Stimulated activated CD4-positive, alpha-beta T cell treated with anti-CD3 and anti-CD28 coated beads, Interleukin-15, amount 100 ng/mL, for 24 hours (primary cell): ENCODE data around the gene AURKB.
"Not testable (repeated sequence)": the region's sequence is repeated elsewhere in the genome, so short reads cannot be mapped to it uniquely, and the experiment has no call there.

Source experiments
- DNase-seq: peaks from one replicate; pipeline ENCODE4 v3.0.0-alpha.2; 2020

Gene AURKB

DNA sequence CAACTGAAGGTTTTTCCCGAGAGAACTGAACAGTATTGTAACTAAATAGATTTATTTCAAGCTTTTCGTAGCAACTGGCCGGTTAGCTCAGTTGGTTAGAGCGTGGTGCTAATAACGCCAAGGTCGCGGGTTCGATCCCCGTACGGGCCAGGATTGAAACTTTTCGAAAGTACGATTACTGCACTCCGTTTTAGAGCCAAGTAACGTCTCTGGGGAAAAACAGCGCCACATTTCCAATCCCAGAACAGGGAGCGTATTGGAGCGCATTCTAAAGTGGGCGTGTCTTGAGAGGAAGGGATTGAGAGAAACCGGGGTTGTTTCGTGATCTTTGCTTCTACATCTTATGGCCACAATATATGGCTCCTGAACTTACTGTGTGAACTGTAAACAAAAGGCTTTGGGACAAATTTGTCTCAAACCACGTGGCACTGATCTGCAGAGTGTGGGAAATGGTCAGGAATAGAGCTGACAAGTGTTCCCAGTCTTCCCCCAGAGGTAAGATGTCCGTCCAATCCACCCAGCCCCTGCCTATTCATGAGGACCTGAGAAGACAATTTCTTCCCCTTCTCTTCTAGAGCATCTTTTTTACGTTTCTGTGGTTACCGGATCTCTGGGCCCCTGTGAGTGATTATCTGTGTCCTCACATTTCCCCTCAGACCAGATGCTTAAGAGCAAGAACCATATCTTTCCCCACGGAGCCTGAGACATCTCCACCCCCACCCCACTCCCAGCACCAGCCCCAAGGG is 22.7 kb downstream of the AURKB start:
- DNase-seq: peak; percentile 94

- DNase-seq: peak; percentile 97
Measured at GRCh38 chr17:8186787-8187516, 23.4 kb downstream of the AURKB start.

GRCh38 chr17:8186446-8186786 is 24.0 kb downstream of the AURKB start:
- DNase-seq: no peak

GRCh38 chr17:8185582-8186445 is 24.6 kb downstream of the AURKB start:
- DNase-seq: peak; percentile 92

DNA sequence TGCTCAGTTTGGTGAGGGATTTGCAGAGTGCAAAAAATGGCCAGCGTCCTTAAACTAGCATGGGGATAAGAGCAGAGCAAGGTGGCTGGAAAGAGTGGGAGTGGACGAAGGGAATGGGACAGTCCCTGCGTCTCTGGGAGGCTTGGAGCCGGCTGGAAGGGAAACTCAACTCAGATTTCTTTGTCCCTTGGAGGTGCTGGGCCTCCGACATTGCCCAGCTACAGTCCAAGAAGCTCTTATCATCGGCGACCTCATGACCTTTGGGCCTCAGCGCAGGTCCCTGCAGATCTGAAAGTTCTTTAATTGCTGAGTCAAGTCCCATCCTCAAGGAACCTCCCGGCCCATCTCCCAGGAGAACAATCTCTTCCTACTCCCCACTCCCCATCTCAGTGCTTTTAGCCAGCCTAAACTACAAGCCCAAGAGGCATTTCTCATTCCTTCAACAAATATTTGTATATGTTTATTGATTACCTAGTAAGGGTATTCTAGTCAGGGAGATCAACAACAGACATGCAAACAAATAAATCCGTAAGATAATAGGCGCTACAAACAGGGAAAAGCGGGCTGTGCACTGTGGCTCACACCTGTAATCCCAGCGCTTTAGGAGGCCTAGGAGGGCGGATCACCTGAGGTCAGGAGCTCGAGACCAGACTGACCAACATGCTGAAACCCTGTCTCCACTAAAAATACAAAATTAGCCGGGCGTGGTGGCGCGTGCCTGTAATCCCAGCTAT is 33.2 kb downstream of the AURKB start:
- DNase-seq: no peak

GRCh38 chr17:8176197-8176940 is 34.0 kb downstream of the AURKB start, which contains the start of gene TMEM107:
Gene TMEM107, minus strand, starts transcription at chr17:8176380. Its CDS starts 94 bp downstream, at chr17:8176286.
- DNase-seq: peak; percentile 93

- DNase-seq: no peak
Measured at GRCh38 chr17:8175795-8176196, 34.6 kb downstream of the AURKB start.

DNA sequence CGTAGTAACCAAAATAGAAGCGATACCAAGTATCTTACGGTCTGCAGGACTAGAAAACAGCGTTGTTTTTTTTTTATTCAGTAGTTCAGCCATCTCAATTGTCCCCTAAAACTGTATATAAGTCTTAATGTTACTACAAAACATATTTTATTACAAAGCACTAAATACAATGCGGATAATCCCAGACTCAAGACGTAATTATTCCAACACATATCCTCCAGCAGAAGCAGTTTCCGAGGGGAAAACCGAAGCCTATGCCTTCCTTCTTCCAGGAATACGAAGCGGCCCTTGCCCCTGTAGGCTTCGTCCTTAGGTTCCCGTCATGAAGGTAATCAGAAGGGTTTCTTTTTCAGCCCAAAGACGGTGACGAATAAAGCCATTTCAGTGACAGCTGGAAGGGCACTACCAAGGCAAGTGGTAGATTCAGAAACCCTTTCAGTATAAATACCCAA is 36.5 kb downstream of the AURKB start:
- no peak for DNase-seq

DNA sequence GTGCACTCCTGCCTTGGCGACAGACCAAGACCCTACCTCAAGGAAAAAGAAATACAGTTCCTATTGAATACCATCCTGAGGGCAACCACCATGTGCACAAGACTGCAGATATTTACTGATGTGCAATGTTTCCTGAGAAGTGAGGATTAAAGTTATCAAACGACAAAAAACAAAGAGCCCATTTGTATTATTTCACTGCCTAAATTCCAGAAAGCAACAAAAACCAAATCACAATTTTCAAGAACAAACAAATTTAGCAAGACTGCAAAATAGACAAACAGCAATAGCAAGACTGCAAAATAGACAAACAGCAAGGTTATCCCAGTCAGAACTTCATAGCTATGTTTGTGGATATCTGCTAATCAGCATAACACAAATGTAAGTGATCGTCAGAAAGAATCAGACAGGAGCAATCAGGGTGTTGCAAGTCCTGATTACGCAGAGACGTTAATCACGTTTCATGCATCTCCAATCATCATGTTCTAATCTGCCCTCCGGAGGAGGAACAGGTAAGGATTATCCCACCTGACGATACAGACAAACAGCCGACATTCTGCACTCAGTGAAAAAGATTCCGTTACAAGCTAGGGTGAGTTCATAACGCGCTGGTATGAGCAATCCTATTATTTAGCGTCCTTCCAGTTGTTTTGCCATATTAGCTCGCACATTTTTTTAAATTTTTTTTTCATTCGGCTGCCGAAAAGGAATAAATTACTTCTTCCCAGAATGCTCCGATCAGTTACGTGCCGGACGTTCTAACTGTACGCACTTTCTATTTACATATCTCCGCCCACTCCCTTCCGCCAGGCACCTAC is 37.1 kb downstream of the AURKB start:
- DNase-seq: peak; percentile 88

DNA sequence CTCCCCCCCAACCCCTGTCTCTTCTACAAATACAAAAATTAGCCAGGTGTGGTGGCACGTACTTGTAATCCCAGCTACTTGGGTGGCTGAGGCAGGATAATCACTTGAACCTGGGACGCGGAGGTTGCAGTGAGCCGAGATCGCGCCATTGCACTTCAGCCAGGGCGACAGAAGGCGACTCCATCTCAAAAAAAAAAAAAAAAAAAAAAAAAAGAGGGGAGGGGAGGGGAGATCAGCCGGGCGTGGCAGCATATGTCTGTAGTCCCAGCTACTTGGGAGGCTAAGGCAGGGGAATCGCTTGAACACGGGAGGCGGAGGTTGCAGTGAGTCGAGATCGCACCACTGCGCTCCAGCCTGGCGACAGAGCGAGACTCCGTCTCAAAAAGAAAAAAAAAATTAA is 40.2 kb downstream of the AURKB start:
- not testable (repeated sequence) for DNase-seq

DNA sequence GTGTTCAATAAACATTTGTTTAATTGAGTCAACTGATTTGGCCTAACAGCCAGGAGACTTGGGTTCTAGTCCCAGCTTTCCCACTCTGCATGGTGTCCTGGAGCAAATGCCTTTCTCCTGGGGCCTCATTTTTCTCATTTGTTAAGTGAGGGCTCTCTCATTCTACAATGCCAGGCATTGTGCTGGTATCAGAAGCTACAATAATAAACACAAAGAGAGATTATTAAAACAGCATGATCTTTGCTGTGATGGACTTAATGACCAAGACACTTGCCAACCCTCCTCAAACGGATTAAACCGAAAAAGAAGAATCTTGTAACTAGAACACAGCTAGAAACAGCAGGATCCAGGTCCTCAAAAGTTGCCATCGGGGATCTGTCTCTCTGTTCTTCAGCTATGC is 42.8 kb downstream of the AURKB start:
- DNase-seq: no peak

- DNase-seq: no peak
Measured at GRCh38 chr17:8166731-8167130, 43.6 kb downstream of the AURKB start.

GRCh38 chr17:8164815-8165131 is 45.6 kb downstream of the AURKB start:
- no peak for DNase-seq

DNA sequence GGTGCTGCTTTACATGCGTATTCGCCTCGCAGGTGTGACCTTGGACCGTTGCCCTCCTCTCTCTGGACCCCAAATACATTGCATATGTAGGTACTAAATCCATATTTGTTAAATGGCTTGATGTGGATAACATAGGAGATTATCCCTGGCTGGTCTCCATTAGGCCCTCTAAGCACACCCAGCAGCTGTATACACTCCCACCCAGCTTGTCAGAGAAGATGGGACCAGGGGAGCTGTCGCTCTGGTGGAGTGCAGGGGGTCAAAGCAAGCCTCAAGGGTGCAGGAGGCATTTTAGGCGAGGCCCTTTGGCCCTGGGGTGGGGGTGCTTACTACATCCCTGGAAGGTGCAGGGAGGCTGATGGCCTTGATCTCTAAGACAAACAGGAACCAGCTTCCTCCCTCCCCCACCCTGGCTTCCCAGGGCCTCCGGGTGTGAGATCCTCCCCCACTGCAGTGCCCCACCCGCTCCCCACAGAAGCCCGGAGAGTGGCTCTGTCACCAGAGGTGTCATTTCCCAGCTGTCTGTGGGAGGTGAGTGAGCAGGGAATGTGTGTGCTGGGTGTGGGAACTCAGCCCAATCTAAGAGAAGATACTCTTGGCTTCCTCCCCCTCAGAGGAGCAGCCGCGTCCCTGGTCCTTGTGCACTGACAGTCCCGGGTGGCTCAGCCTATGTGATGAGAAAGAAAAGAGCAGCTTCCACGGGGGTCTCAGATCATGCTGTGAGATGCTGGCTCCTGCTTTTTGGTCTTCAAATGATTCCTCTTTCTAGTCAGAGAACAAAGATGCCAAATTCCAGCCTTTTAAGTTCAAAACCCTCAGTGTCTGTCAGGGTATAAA is 46.2 kb downstream of the AURKB start:
- DNase-seq: peak; percentile 89

DNA sequence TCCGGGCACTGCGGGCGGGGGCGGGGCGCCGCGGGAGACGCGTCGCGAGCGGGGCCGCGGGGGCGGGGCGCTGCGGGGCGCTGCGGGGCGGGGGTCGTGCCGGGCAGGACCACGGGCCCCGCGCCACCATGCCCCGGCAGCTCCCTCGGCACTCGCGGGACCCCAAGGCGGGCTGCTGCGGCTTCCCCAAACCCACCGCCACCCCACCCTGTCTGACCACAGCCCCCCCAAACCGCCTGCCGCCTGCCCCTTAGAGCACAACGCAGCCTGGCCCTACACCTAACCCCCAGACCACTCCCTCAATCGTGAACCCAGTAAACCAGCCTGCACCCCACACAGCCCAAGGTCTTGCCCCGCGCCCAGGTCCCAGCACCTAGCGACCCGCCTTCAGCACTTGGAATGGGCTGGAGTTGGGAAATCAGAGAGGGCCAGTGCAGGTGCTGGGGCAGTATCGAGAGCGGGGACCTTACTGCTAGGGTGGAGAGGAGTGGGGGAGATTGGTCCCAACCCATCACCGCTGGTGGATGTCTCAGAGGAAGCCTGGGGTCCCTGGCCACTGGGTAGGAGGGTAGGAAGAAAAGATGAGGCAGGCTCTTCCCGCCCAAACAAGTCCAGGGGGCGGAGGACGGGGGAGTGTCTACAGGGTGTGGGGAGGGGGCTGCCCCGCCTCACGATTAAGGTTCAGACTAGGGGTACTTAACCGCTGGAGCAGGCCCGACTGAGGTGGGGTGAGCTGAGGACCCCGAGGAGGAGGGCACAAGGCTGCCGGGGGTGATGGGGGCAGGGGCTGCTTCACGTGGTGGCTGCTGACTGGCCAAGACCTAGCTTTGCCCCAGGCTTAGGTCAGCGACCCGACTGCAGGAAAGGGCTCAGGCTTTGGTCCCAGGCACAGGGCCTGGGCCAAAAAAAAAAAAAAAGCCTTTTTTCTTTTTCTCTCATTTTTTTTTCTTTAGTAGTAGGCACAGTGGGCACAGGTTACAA is 47.1 kb downstream of the AURKB start:
- peak; percentile 38 for DNase-seq

DNA sequence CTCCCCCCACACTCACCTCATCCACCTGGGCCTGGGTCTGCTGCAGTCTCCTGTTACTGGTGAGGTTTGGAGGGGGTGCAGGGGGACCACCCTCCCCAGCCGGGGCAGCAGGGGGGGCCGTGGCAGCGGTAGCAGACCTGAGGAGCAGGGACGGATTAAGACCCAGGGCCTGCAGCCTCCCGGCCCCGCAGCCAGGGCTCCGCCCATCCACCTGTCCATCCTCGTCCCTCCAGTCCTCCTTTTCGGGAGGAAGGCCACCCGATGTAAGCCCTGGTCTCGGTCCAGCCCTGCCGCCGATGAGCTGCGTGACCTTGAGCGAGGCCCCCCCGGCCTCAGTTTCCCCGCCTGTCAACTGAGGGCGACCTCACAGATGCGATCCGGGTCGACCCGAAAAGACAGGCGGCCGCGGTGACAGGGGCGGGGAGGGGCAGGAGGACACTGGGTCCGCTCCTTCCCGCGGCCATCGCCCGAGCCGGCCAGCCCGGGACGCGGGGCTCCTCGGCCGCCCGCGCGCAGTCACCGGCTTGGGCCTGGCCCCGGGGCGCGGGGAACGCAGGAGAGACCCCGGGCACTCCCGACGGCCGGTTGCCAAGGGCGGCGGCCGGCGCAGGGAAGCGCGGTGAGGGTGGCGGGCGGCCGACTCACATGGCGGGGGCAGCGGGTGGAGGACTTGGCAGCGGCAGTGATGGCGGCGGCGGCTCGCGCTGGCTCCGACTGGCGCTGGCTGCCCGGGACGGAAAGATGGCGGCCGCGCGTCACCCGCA is 48.0 kb downstream of the AURKB start, which contains the start of gene VAMP2:
TSS of gene VAMP2 (minus strand) at position 716 of the 764 bp plus-strand sequence. CDS start at position 647, 69 bp downstream.
- peak; percentile 85 for DNase-seq

DNA sequence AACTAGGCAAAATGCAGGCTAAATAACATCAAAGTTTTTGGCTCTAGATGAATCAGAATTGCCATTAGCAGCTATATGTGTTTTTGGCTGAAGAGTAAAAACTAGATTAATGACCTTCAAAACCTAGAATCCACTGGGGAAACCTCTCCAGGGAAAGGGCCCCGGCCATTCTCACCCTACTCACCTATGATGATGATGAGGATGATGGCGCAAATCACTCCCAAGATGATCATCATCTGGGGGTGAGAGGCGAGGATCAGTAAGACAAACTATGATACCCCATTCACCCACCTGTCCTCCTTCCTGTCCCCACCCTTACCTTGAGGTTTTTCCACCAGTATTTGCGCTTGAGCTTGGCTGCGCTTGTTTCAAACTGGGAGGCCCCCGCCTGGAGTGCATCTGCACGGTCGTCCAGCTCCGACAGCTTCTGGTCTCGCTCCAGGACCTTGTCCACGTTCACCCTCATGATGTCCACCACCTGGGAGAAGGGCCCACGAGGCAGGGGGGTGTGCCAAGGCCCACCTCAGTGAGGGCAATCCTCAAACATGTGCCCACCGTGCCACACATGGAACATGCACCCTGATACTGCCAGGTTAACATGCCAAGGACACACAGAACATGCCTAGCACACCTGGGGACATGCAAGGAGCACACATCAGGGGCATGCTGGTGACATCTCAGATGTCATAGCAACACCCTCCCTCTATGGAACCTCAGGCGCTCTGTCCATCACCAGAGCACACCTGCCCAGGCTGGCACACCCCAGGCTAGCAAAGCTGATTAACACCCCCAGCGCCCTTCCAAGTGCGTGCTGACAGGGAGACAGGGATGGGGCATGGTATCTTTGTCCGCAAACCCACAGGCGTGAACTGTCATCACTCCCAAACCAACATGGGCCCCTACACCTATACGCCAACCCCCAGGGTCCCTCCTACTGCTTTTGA is 48.8 kb downstream of the AURKB start:
- DNase-seq: no peak
